Activated naive CD4-positive, alpha-beta T cell (primary cell): ENCODE measurements around the gene ADAMTS3.
"Not testable (repeated sequence)": the region's sequence is repeated elsewhere in the genome, so short reads cannot be mapped to it uniquely, and the experiment has no call there.

Source experiments
- DNase-seq, 4 experiments: peaks; one replicate each; lab custom pipeline; 2025; lab: John Stamatoyannopoulos, UW

ADAMTS3 gene

DNA sequence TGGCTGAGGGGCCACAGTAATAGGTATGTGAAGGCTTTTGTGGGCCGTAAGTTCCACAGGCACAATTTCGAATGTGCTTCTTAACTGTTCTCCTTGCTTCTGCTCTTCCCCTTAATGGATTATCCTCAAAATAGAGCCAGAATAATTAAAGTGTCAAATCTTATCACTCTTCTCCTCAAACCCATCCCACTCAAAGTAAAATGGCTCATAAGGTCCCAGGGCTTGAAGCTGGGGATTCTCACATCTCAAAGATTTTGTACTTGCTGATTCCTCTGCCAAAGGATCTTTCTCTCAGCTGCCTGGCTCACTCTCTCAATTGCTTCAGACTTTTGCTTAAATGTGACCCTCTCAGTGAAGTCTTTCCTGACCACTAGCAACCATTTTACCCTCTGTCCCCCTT, 16.6 kb downstream of the ADAMTS3 start:
- no peak for DNase-seq

GRCh38 chr4:72546456-72546855, 22.6 kb downstream of the ADAMTS3 start:
- no peak for DNase-seq

DNA sequence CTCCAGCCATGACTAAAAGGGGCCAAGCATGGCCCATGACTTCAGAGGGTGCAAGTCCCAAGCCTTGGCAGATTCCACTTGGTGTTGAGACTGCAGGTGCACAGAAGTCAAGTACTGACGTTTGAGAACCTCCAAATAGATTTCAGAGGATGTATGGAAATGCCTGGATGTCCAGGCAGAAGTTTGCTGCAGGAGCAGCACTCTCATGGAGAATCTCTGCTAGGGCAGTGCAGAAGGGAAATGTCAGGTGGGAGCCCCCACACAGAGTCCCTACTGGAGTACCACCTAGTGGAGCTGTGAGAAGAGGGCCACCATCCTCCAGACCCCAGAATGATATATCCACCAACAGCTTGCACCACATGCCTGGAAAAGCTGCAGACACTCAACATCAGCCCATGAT, 28.3 kb downstream of the ADAMTS3 start:
- not testable (repeated sequence) for DNase-seq

GRCh38 chr4:72538006-72538405, 31.0 kb downstream of the ADAMTS3 start:
- no peak for DNase-seq

GRCh38 chr4:72536443-72536842, 32.6 kb downstream of the ADAMTS3 start:
- no peak for DNase-seq

DNA sequence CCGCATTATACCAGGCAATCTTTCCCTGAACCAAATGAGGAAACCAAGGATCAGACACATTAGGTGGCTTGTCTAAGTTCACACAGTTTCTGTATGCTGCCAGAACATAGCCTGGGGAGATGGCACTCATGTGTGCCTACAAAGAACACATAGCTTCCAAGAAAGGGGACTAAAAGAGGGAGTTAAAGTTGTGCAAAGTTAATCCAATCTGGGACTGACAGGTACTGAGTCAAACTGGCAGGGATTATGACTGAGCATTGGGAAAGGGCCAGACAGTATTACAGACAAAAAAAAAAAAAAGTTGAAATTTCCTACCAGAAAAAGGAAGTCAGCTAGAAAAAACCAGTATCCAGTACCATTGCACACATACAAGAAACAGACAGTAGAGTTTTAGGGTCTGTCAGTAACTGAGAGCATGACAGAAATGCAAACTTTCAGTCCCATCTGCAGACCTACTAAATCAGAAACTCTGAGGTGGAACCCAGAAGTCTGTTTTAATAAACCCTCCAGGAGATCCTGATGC, 37.2 kb downstream of the ADAMTS3 start:
- DNase-seq, result no peak

- DNase-seq, result no peak
Observed at GRCh38 chr4:72531322-72531721, 37.7 kb downstream of the ADAMTS3 start.

GRCh38 chr4:72529148-72529822, 39.7 kb downstream of the ADAMTS3 start:
- DNase-seq, result no peak

GRCh38 chr4:72527038-72527646, 41.9 kb downstream of the ADAMTS3 start:
- DNase-seq, result no peak

DNA sequence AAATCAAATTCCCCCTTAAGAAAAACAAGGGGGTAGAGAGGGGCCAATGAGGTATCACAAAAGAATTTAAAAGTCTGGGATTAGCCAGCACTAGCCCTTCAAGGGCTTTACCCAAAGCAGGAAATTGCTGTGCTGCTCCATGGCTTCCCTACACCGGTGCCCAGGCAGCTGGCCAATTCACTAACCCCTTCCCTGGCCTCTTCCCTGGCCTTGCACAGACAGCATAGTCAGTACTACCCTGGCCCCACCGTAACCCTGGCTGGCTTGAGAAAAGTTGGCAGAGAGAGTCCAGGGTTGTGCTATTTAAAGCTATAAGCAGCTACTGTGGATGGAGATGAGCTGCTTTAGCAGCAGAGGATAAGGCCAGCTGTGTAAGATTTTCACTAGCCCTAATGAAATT, 43.1 kb downstream of the ADAMTS3 start:
- DNase-seq, result no peak

GRCh38 chr4:72522440-72522839, 46.6 kb downstream of the ADAMTS3 start:
- no peak for DNase-seq

GRCh38 chr4:72513227-72513626, 55.8 kb downstream of the ADAMTS3 start:
- no peak for DNase-seq

GRCh38 chr4:72507860-72508419, 61.1 kb downstream of the ADAMTS3 start:
- DNase-seq, result no peak

- no peak for DNase-seq
Observed at GRCh38 chr4:72507167-72507566, 61.9 kb downstream of the ADAMTS3 start.

DNA sequence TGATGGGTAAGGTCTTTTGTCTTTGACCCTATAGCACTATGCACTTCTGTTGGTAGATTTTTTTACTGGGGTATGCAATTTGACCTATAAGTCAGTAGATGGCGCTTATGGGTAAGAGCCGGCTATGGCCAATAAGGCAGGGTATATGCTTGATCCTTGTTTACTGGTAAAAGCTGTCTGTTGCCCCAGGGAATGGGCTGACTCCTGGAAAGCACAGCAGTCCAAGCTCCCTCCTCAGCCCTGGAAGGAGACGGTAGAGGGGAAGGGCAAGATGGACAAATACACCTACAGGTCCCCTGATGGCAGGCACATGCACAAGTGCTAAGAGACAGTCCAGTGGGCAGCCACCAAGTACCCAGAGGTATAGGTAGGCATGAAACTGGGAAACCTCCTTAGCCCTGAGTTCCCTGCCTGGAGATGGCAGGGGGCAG, 63.7 kb downstream of the ADAMTS3 start:
- DNase-seq, result no peak

- no peak for DNase-seq
Observed at GRCh38 chr4:72500214-72500613, 68.8 kb downstream of the ADAMTS3 start.

DNA sequence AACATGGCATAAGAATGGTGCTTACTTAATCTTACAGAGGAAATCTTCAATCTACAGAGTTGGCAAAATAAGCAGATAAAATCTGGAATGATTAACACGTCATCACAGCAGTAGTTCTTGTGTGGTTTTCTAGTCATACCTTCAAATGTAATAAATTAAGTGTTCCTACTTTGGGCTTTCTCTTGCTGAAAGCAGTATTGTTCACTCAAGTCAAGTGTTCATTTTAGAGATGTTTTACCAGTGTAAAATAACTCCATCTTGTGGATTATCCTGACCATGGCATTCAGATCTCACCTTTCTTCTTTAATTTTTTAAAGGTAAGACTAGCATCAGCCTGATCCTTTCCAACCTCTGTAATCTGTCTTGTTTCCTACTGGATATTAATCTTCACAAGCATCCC, 72.9 kb downstream of the ADAMTS3 start:
- DNase-seq, result no peak

GRCh38 chr4:72494156-72494555, 74.9 kb downstream of the ADAMTS3 start:
- no peak for DNase-seq

DNA sequence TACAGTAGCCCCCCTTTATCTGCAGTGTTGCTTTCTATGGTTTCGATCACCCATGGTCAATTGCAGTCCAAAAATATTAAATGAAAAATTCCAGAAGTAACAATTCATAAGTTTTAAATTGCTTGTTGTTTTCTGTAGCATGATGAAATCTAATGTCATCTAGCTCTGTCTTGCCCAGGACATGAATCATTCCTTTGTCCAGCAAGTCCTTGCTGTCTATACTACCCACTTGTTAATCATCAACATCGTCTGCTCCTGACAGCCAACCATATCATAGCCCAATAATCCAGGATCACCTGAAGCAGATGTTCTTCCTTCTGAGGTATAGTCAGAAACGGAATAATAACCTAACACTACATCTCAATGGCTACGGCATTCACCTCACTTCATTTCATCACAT, 79.8 kb downstream of the ADAMTS3 start:
- DNase-seq, result no peak

DNA sequence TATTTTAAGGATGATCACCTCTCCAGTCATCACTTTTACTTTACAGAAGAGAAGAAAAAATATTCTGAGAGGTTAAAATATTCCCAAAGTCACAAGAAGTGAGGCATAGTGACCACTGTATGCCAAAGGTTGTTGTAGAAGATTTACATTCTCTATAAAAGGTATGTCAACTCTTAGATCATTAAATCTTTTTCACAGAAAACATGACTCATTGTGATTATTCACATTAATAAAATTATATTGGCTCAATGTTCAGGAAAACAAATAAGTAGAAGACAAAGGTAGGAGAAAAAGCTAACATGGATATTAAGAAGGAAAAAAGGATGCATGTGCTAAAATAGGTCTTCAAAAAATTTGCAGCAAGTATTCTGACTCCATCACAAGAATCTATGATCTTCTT, 82.0 kb downstream of the ADAMTS3 start:
- DNase-seq, result no peak

- no peak for DNase-seq
Observed at GRCh38 chr4:72484981-72485380, 84.0 kb downstream of the ADAMTS3 start.

DNA sequence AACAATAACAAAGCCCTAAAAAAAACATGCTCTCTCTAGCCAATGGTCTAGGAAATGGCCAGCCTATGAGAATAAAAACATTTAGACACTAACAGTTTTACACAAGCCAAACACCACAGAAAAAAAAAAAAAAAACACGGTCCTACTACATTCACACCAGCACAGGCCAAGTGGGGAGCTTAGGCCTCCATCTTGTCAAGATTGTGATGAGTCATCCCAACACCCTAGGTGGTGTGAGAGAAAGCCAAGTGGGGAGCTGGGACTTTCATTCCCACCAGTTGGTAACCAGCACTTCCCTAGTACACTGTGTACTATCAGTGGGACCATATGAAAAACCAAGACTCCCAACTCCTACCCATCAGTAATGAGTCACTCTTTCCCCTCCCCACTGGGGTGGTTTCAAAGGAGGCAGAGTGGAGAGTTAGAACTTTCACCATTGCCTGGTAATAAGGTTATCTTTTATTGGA, 95.6 kb downstream of the ADAMTS3 start:
- no peak for DNase-seq

- no peak for DNase-seq
Observed at GRCh38 chr4:72471816-72472215, 97.2 kb downstream of the ADAMTS3 start.
